ENCODE measurements around the gene FZD1.

DNA sequence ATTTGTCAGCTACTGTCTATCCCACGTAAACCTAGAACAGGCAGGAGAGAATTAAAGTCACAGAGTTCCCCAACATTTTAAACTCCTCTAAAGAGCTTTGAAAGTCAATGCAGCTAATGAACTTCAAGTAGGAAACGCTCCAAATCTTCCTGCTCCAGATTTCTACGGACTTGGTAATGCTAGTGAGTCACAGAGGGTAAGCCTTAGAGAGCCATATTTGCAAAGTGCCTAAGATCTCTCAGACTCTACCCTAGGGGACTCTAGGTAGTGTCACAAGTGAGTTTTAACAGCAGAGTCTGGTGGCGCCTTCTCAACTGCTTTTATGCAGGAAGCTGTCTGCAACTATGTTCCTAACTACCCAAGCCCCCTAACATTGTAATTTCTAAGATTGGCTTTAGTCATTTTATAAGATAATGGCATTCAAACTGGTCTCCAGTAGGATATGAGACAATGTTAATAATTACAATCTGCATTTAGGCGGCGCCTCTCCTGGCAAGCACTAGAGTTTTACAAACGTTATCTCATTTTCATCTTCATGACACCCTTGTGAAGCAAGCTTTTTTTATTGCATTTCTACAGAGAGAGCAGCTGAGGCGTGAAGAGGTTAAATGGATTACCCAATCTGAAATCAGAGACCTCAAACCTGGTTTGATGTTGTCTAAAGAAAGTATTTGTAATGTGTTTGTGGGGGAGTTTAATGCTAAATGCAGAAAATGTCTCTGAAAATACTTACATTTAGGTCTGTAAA is 22.0 kb upstream of the FZD1 start:
- TF ChIP-seq, protein P1, sequence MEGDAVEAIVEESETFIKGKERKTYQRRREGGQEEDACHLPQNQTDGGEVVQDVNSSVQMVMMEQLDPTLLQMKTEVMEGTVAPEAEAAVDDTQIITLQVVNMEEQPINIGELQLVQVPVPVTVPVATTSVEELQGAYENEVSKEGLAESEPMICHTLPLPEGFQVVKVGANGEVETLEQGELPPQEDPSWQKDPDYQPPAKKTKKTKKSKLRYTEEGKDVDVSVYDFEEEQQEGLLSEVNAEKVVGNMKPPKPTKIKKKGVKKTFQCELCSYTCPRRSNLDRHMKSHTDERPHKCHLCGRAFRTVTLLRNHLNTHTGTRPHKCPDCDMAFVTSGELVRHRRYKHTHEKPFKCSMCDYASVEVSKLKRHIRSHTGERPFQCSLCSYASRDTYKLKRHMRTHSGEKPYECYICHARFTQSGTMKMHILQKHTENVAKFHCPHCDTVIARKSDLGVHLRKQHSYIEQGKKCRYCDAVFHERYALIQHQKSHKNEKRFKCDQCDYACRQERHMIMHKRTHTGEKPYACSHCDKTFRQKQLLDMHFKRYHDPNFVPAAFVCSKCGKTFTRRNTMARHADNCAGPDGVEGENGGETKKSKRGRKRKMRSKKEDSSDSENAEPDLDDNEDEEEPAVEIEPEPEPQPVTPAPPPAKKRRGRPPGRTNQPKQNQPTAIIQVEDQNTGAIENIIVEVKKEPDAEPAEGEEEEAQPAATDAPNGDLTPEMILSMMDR (conservative IDR thresholded peaks at IDR 0.05): no peak
- no peak for TF ChIP-seq EZH2 (IDR thresholded peaks at IDR 0.05; ENCODE audit: low read depth)

Measured in PC-9 (cell line).